HUES48 (cell line): ENCODE measurements around the gene FAM24A.
"Not testable (repeated sequence)": the region's sequence is repeated elsewhere in the genome, so short reads cannot be mapped to it uniquely, and the experiment has no call there.

Experiments used
- H3K27ac ChIP-seq: one replicate; pipeline ENCODE4 v1.7.0; 2013; ENCODE audit warnings: low read depth, low read length, inconsistent platforms
- H3K27me3 ChIP-seq: 2 replicates; pipeline ENCODE4 v1.6.1; 2013; ENCODE audit warnings: mild to moderate bottlenecking, low read length; ENCODE audit not compliant: control insufficient read depth, insufficient read depth
- H3K36me3 ChIP-seq: 2 replicates; pipeline ENCODE4 v1.6.1; 2013; ENCODE audit warnings: low read length; ENCODE audit not compliant: control insufficient read depth, insufficient read depth
- H3K4me1 ChIP-seq: 2 replicates; pipeline ENCODE4 v1.6.1; 2013; ENCODE audit warnings: mild to moderate bottlenecking, low read length; ENCODE audit not compliant: control insufficient read depth, insufficient read depth
- H3K4me3 ChIP-seq: 2 replicates; pipeline ENCODE4 v1.5.1; 2013; ENCODE audit warnings: mild to moderate bottlenecking, low read depth, low read length
- H3K9ac ChIP-seq: 2 replicates; pipeline ENCODE4 v1.6.1; 2013; ENCODE audit warnings: mild to moderate bottlenecking, low read depth, low read length, moderate library complexity
- H3K9me3 ChIP-seq: 2 replicates; pipeline ENCODE4 v1.6.1; 2013; ENCODE audit warnings: low read length; ENCODE audit not compliant: control insufficient read depth, insufficient read depth

The FAM24A gene

DNA sequence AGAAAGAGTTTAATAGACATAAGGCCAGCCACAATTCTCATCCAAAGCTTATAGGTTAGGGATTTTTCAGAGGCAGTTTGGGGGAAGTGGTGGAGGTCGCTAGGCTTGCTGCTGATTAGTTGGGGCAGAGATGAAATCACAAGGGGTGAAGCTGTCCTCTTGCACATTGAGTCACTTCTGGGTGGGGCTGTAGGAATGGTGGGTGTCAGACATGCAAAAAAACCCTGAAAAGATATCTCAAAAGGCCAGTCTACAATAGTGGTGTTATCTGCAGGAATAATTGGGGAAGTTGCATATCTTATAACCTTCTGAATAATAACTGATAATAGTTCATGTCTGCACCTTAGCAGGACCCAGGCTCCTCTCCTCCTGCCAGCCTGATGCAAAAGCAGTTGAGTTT lies 33.1 kb upstream of the FAM24A start:
- Histone ChIP-seq H3K27ac (peak overlapping the region; percentile 95), H3K9ac (no peak overlapping the region), H3K9me3 (no peaks in the 10 kb centered on the region), H3K4me3 (peak overlapping the region; percentile 15; the same call in 1 of the 2 replicates), H3K27me3 (peaks cover 26% of the 10 kb centered on the region), H3K36me3 (no peaks in the 10 kb centered on the region), H3K4me1 (peaks cover 55% of the 10 kb centered on the region)

GRCh38 chr10:122878799-122879338 lies 31.5 kb upstream of the FAM24A start:
- peaks cover 44% of the 10 kb centered on the region for H3K4me1 ChIP-seq
- peak overlapping the region; percentile 51 for H3K4me3 ChIP-seq
- H3K36me3 ChIP-seq = no peaks in the 10 kb centered on the region
- H3K27ac ChIP-seq = no peak overlapping the region
- no peaks in the 10 kb centered on the region for H3K9me3 ChIP-seq
- H3K9ac ChIP-seq = no peak overlapping the region
- peaks cover 26% of the 10 kb centered on the region for H3K27me3 ChIP-seq

DNA sequence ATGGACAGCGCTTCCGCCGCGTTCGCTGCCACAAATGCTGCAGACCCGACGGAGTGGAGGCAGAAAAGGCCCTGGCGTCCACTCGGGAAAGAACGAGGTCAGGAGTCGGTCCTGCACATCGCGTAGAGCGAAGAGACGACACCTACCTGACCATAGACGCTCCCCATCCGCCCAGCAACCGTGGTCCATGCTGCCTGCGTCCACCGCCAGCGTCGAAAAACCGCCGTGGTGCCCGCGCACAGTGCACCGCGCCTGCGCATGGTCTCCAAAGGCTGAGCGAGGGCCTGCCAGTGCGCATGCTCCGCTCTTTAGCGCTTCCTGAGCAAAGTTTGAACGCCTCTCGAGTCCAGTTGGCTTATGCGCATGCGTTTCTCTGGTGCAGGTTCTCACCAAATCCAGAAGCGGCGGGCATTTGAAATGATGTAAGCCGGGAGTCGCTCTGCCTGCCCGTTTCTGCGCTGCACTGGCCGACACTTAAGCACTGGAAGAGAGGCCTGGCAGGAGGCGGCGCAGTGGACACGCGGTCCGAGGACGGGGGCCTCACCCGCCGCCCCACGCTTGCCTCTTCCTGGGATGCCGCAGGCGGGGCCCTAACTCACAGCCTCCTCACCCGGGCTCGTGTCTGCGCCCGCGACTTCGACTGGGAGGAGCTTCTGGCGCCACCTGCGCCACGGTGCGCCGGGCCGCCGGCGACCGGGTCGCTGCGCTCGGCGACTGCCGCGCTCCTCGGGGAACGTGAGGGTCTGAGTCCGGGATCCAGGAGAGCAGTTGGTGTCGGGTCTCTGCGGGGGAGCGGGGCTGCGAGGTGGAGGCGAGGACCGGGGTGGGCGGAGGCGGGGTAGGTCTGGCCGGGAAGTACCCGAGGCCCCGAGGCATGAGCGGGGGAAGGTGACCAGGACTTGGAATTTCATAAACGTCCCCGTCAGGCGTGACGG lies 30.8 kb upstream of the FAM24A start, which contains the start of gene FAM24B:
Gene FAM24B, minus strand, starts transcription at position 243 of the 935 bp plus-strand sequence. CDS start 29,066 bp downstream, outside the sequence.
- Histone ChIP-seq H3K4me1 (peaks cover 39% of the 10 kb centered on the region), H3K27me3 (peaks cover 26% of the 10 kb centered on the region), H3K27ac (no peak within 1 kb of the TSS), H3K9me3 (no peaks in the 10 kb centered on the region), H3K9ac (0 out of 2 replicates have a peak within 1 kb of the TSS, but pooled peaks have one; percentile 21), H3K4me3 (peak within 1 kb of the TSS; percentile 51), H3K36me3 (no peaks in the 10 kb centered on the region)

DNA sequence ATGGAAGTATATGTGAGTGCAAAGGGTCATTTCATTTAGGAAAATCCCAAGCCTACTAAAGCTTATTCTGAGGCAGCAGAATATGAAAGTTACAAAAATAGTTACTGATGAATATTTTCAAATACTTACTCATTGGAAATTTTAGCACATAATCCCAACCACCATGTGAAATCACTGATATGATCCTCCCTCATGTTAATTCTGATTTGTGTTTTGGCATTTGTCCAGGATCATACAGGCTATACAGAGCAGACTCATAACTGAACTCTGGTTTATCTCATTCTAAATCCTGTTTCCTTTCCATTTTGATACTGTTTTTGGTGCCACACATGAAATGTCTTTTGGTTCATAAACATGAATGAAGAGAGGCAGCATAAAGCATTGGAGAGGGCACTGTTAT lies 27.6 kb upstream of the FAM24A start:
- Histone ChIP-seq H3K9ac (no peak overlapping the region), H3K27ac (no peak overlapping the region), H3K27me3 (peaks cover 26% of the 10 kb centered on the region), H3K4me3 (no peak overlapping the region), H3K36me3 (no peaks in the 10 kb centered on the region), H3K9me3 (no peaks in the 10 kb centered on the region), H3K4me1 (peaks cover 8% of the 10 kb centered on the region)

GRCh38 chr10:122884166-122884565 lies 26.2 kb upstream of the FAM24A start:
- H3K36me3 ChIP-seq = no peaks in the 10 kb centered on the region
- no peak overlapping the region for H3K27ac ChIP-seq
- no peaks in the 10 kb centered on the region for H3K9me3 ChIP-seq
- H3K27me3 ChIP-seq = peaks cover 18% of the 10 kb centered on the region
- H3K4me1 ChIP-seq = no peaks in the 10 kb centered on the region
- no peak overlapping the region for H3K9ac ChIP-seq
- H3K4me3 ChIP-seq = no peak overlapping the region

DNA sequence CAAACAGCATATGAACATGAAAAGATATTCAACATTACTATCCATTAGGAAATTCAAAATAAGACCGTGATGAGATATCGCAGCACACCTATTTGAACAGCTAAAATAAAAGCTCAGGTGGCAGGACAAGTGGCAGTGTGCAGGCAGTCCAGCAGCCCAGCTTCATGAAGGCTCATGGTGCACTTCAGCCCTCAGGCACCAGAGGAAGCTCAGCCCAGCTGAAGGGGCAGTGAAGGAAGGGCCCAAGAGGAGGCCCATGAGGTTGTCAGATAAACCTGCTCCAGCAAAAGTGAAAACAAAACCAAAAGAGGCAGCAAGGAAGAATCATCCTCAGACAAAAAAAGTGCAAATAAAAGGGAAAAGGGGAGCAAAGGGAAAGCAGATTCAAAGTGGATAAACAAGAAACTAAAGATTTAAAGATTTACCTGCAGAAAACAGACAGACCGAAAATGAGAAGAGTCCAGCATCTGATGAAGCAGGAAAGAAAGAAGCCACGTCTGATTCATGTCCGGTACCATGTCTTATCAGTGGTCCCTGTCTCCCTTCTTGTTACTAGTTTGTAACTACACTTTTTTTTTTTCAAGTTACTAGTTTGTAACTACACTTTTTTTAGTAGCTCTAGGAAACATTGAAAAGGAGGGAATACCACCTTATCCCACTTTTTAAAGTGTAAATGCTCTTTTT lies 16.0 kb upstream of the FAM24A start:
- Histone ChIP-seq H3K4me1 (no peaks in the 10 kb centered on the region), H3K9me3 (no peaks in the 10 kb centered on the region), H3K9ac (no peak overlapping the region), H3K36me3 (no peaks in the 10 kb centered on the region), H3K27me3 (no peaks in the 10 kb centered on the region), H3K27ac (no peak overlapping the region), H3K4me3 (no peak overlapping the region)

GRCh38 chr10:122903861-122904260 lies 6.5 kb upstream of the FAM24A start:
- H3K9ac ChIP-seq, H3K36me3 ChIP-seq, H3K4me3 ChIP-seq: not testable (repeated sequence)

GRCh38 chr10:122911889-122912484 lies 1.6 kb downstream of the FAM24A start:
- Histone ChIP-seq H3K27me3 (0 out of 2 replicates have a peak, but pooled peaks cover 4% of the 10 kb centered on the region), H3K4me3 (no peak overlapping the region), H3K9ac (no peak overlapping the region), H3K27ac (no peak overlapping the region), H3K4me1 (no peaks in the 10 kb centered on the region), H3K9me3 (no peaks in the 10 kb centered on the region), H3K36me3 (no peaks in the 10 kb centered on the region)

More at GRCh38 chr10:122903861-122904260, 6.5 kb upstream of the FAM24A start:
- H3K27me3 ChIP-seq, H3K9me3 ChIP-seq, H3K4me1 ChIP-seq, H3K27ac ChIP-seq: not testable (repeated sequence)

GRCh38 chr10:122915700-122916099 lies 5.3 kb downstream of the FAM24A start:
- H3K36me3 ChIP-seq = no peaks in the 10 kb centered on the region
- H3K9me3 ChIP-seq = no peaks in the 10 kb centered on the region
- H3K27ac ChIP-seq = no peak overlapping the region
- no peak overlapping the region for H3K9ac ChIP-seq
- no peak overlapping the region for H3K4me3 ChIP-seq
- no peaks in the 10 kb centered on the region for H3K27me3 ChIP-seq
- H3K4me1 ChIP-seq = no peaks in the 10 kb centered on the region

DNA sequence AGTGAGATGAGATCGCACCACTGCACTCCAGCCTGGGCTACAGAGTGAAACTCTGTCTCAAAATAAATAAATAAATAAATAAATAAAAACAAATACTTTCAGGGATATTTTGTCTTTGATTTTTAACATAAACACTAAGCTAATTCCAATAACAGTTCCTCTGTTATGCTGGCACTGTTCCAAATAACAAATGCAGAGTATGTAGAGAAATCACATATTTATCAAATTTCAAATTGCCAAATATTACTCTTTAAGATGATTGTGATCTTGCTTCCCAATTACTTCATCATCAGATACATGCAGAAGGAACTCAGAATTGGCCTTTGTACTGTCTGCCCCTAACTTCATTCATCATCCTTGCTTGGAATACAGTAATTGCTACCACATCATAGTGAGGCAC lies 19.7 kb downstream of the FAM24A start:
- H3K27ac ChIP-seq = no peak overlapping the region
- no peaks in the 10 kb centered on the region for H3K9me3 ChIP-seq
- H3K27me3 ChIP-seq = no peaks in the 10 kb centered on the region
- H3K4me1 ChIP-seq = no peaks in the 10 kb centered on the region
- no peak overlapping the region for H3K9ac ChIP-seq
- peaks cover 7% of the 10 kb centered on the region for H3K36me3 ChIP-seq
- no peak overlapping the region for H3K4me3 ChIP-seq
